ENCODE data around the gene USHBP1. TPM values are rescaled to one million over a fixed set of nuclear protein-coding genes. Genes with fewer than 3 reads are reported as not detected.

USHBP1 gene
- total RNA-seq, 1 donor from 2014 or later, result 0.29 TPM

- Mint-ChIP-seq H3K27me3 (no peaks in the 10 kb centered on the region), H3K4me3 (peak overlapping the region; percentile 92), H3K36me3 (peaks cover 4% of the 10 kb centered on the region), H3K9me3 (no peaks in the 10 kb centered on the region), H3K27ac (peak overlapping the region; percentile 89), H3K4me1 (ENCODE audit: unreplicated experiment) (peaks cover 25% of the 10 kb centered on the region)
- no peak for TF ChIP-seq CTCF (conservative IDR thresholded peaks at IDR 0.05)
- no peak for DNase-seq (ENCODE audit: extremely low spot score, unreplicated experiment)
These were observed 40.6 kb upstream of the USHBP1 start for GRCh38 chr19:17305216-17305516.

GRCh38 chr19:17304386-17305215 lies 40.1 kb upstream of the USHBP1 start:
- peak overlapping the region; percentile 89 for H3K27ac Mint-ChIP-seq
- no peak for TF ChIP-seq CTCF (conservative IDR thresholded peaks at IDR 0.05)
- H3K36me3 Mint-ChIP-seq, result peaks cover 4% of the 10 kb centered on the region
- no peaks in the 10 kb centered on the region for H3K27me3 Mint-ChIP-seq
- no peak for DNase-seq (ENCODE audit: extremely low spot score, unreplicated experiment)
- no peaks in the 10 kb centered on the region for H3K9me3 Mint-ChIP-seq
- peak overlapping the region; percentile 92 for H3K4me3 Mint-ChIP-seq
- H3K4me1 Mint-ChIP-seq (ENCODE audit: unreplicated experiment), result peaks cover 23% of the 10 kb centered on the region

- Mint-ChIP-seq H3K9me3 (no peaks in the 10 kb centered on the region), H3K4me3 (peak overlapping the region; percentile 82), H3K27me3 (no peaks in the 10 kb centered on the region), H3K27ac (peak overlapping the region; percentile 55), H3K36me3 (no peaks in the 10 kb centered on the region), H3K4me1 (ENCODE audit: unreplicated experiment) (peaks cover 18% of the 10 kb centered on the region)
- no peak for TF ChIP-seq CTCF (conservative IDR thresholded peaks at IDR 0.05)
- no peak for DNase-seq (ENCODE audit: extremely low spot score, unreplicated experiment)
These were observed 39.4 kb upstream of the USHBP1 start for GRCh38 chr19:17303940-17304267.

- peak; percentile 97 for DNase-seq (ENCODE audit: extremely low spot score, unreplicated experiment)
- H3K9me3 Mint-ChIP-seq, result no peaks in the 10 kb centered on the region
- peak; percentile 83 for TF ChIP-seq CTCF (conservative IDR thresholded peaks at IDR 0.05)
- peaks cover 17% of the 10 kb centered on the region for H3K4me1 Mint-ChIP-seq (ENCODE audit: unreplicated experiment)
- peak within 1 kb of the TSS; percentile 82 for H3K4me3 Mint-ChIP-seq
- H3K36me3 Mint-ChIP-seq, result no peaks in the 10 kb centered on the region
- H3K27me3 Mint-ChIP-seq, result no peaks in the 10 kb centered on the region
- peak within 1 kb of the TSS; percentile 66 for H3K27ac Mint-ChIP-seq
These were observed 38.8 kb upstream of the USHBP1 start, which contains the start of gene ABHD8 for GRCh38 chr19:17303167-17303939. Gene ABHD8, minus strand, starts transcription at chr19:17303425. Its CDS starts 1,809 bp downstream, at chr19:17301616.

- no peaks in the 10 kb centered on the region for H3K9me3 Mint-ChIP-seq
- no peak for TF ChIP-seq CTCF (conservative IDR thresholded peaks at IDR 0.05)
These were observed 38.0 kb upstream of the USHBP1 start for GRCh38 chr19:17302391-17303166.

More at GRCh38 chr19:17302391-17303166, 38.0 kb upstream of the USHBP1 start:
- peak; percentile 68 for DNase-seq (ENCODE audit: extremely low spot score, unreplicated experiment)
- H3K36me3 Mint-ChIP-seq, result no peaks in the 10 kb centered on the region
- no peaks in the 10 kb centered on the region for H3K27me3 Mint-ChIP-seq
- peak overlapping the region; percentile 66 for H3K27ac Mint-ChIP-seq
- H3K4me1 Mint-ChIP-seq (ENCODE audit: unreplicated experiment), result peaks cover 11% of the 10 kb centered on the region
- H3K4me3 Mint-ChIP-seq, result peak overlapping the region; percentile 80
